HEK293 (cell line): ENCODE measurements around the gene PLAGL2.
"Not testable (repeated sequence)": the region's sequence is repeated elsewhere in the genome, so short reads cannot be mapped to it uniquely, and the experiment has no call there.

Source experiments
- CTCF ChIA-PET: fragments of 350-600 bp; formaldehyde crosslinking; extraction: SDS; loops from one replicate; lab custom pipeline; 2021; ENCODE audit warnings: antibody characterized with exemption; lab: Yijun Ruan, JAX
- POLR2A ChIA-PET: fragments of 300-600 bp; formaldehyde crosslinking; extraction: SDS; loops from one replicate; lab custom pipeline; 2020; ENCODE audit warnings: antibody characterized with exemption, inconsistent platforms; lab: Yijun Ruan, JAX
- H3K27ac ChIP-seq: fragments of 200-500 bp; sonication (Bioruptor generic); 2 replicates; pipeline ENCODE4 v1.5.1; 2014; ENCODE audit warnings: low read depth, low read length, control low read depth, inconsistent platforms; ENCODE audit errors: extremely low read depth
- H3K36me3 ChIP-seq, 2 experiments: fragments of 200-500 bp in 1 of 2; sonication (Bioruptor generic) in 1 of 2; 1 replicate in 1 of 2; 2 replicates in 1 of 2; pipeline ENCODE4 v1.5.1; 2014 to 2017; ENCODE audit warnings: inconsistent platforms in 2 of 2, low read length in 2 of 2; ENCODE audit not compliant: control insufficient read depth in 2 of 2, insufficient read depth in 1 of 2
- H3K4me1 ChIP-seq: fragments of 200-500 bp; sonication (Bioruptor generic); 2 replicates; pipeline ENCODE4 v1.5.1; 2014; ENCODE audit warnings: mild to moderate bottlenecking, low read length, inconsistent platforms; ENCODE audit not compliant: control insufficient read depth, insufficient read depth
- H3K4me3 ChIP-seq: 2 replicates; pipeline ENCODE4 v1.5.1; 2011; ENCODE audit warnings: low read depth, mild to moderate bottlenecking, control low read depth, low read length, moderate library complexity
- H3K9me3 ChIP-seq: fragments of 200-500 bp; sonication (Bioruptor generic); 2 replicates; pipeline ENCODE4 v1.5.1; 2014; ENCODE audit warnings: low read depth, low read length, inconsistent platforms; ENCODE audit not compliant: control insufficient read depth, insufficient read depth
- GLIS1 ChIP-seq: fragments of 450-650 bp; formaldehyde crosslinking; IDR thresholded peaks from 2 replicates; pipeline ENCODE4 v1.5.1; 2016; ENCODE audit warnings: missing biosample characterization, missing genetic modification characterization
- HOXD13 ChIP-seq: sonication (generic); formaldehyde crosslinking; IDR thresholded peaks from 2 replicates; pipeline ENCODE4 v1.8.0; 2022; ENCODE audit warnings: missing genetic modification reagents, borderline replicate concordance
- IKZF3 ChIP-seq: fragments of 450-650 bp; IDR thresholded peaks from 2 replicates; pipeline ENCODE4 v1.5.0; 2018; ENCODE audit warnings: missing biosample characterization, mild to moderate bottlenecking, missing genetic modification characterization, moderate library complexity
- INSM2 ChIP-seq: fragments of 450-650 bp; formaldehyde crosslinking; IDR thresholded peaks from 2 replicates; pipeline ENCODE4 v1.5.1; 2016; ENCODE audit warnings: missing biosample characterization, missing genetic modification characterization
- KLF1 ChIP-seq: fragments of 450-650 bp; formaldehyde crosslinking; IDR thresholded peaks from 2 replicates; pipeline ENCODE4 v1.5.1; 2016; ENCODE audit warnings: missing biosample characterization, missing genetic modification characterization
- KLF16 ChIP-seq: fragments of 450-650 bp; formaldehyde crosslinking; IDR thresholded peaks from 2 replicates; pipeline ENCODE4 v1.5.1; 2017; ENCODE audit warnings: missing biosample characterization, missing genetic modification characterization
- MZF1 ChIP-seq: fragments of 450-650 bp; formaldehyde crosslinking; IDR thresholded peaks from 2 replicates; pipeline ENCODE4 v1.5.1; 2017; ENCODE audit warnings: missing biosample characterization, missing genetic modification characterization, borderline replicate concordance
- PATZ1 ChIP-seq: fragments of 450-650 bp; formaldehyde crosslinking; IDR thresholded peaks from 2 replicates; pipeline ENCODE4 v1.5.1; 2016; ENCODE audit warnings: missing biosample characterization, missing genetic modification characterization
- RBAK ChIP-seq: fragments of 450-650 bp; formaldehyde crosslinking; IDR thresholded peaks from 2 replicates; pipeline ENCODE4 v1.5.1; 2016; ENCODE audit warnings: missing biosample characterization, missing genetic modification characterization
- SCRT1 ChIP-seq: fragments of 450-650 bp; formaldehyde crosslinking; IDR thresholded peaks from 2 replicates; pipeline ENCODE4 v1.5.1; 2016; ENCODE audit warnings: missing biosample characterization, missing genetic modification characterization, borderline replicate concordance
- YY1 ChIP-seq: fragments of 450-650 bp; formaldehyde crosslinking; IDR thresholded peaks from 2 replicates; pipeline ENCODE4 v1.5.1; 2018; ENCODE audit warnings: missing biosample characterization, missing genetic modification characterization
- YY2 ChIP-seq: fragments of 450-650 bp; formaldehyde crosslinking; IDR thresholded peaks from 2 replicates; pipeline ENCODE4 v1.5.1; 2016; ENCODE audit warnings: missing biosample characterization, missing genetic modification characterization
- ZBTB44 ChIP-seq: fragments of 450-650 bp; IDR thresholded peaks from 2 replicates; pipeline ENCODE4 v1.5.1; 2018; ENCODE audit warnings: missing biosample characterization, mild to moderate bottlenecking, missing genetic modification characterization
- ZFHX2 ChIP-seq: fragments of 450-650 bp; formaldehyde crosslinking; conservative IDR thresholded peaks from 2 replicates; pipeline ENCODE4 v1.5.1; 2016; ENCODE audit warnings: missing biosample characterization, missing genetic modification characterization
- ZFP37 ChIP-seq: fragments of 450-650 bp; formaldehyde crosslinking; IDR thresholded peaks from 2 replicates; pipeline ENCODE4 v1.5.1; 2016; ENCODE audit warnings: missing biosample characterization, missing genetic modification characterization
- ZIC2 ChIP-seq: fragments of 450-650 bp; formaldehyde crosslinking; IDR thresholded peaks from 2 replicates; pipeline ENCODE4 v1.5.1; 2016; ENCODE audit warnings: missing biosample characterization, missing genetic modification characterization
- ZNF114 ChIP-seq: fragments of 450-650 bp; formaldehyde crosslinking; IDR thresholded peaks from 2 replicates; pipeline ENCODE4 v1.5.0; 2017; ENCODE audit warnings: missing biosample characterization, missing genetic modification characterization
- ZNF133 ChIP-seq: fragments of 450-650 bp; formaldehyde crosslinking; IDR thresholded peaks from 2 replicates; pipeline ENCODE4 v1.5.1; 2016; ENCODE audit warnings: missing biosample characterization, missing genetic modification characterization
- ZNF175 ChIP-seq: fragments of 450-650 bp; formaldehyde crosslinking; IDR thresholded peaks from 2 replicates; pipeline ENCODE4 v1.5.1; 2016; ENCODE audit warnings: missing biosample characterization, missing genetic modification characterization
- ZNF214 ChIP-seq: fragments of 450-650 bp; formaldehyde crosslinking; IDR thresholded peaks from 2 replicates; pipeline ENCODE4 v1.5.1; 2017; ENCODE audit warnings: missing biosample characterization, mild to moderate bottlenecking, missing genetic modification characterization, borderline replicate concordance
- ZNF248 ChIP-seq: fragments of 450-650 bp; formaldehyde crosslinking; IDR thresholded peaks from 2 replicates; pipeline ENCODE4 v1.5.1; 2017; ENCODE audit warnings: missing biosample characterization, missing genetic modification characterization
- ZNF391 ChIP-seq: fragments of 450-650 bp; formaldehyde crosslinking; IDR thresholded peaks from 2 replicates; pipeline ENCODE4 v1.5.1; 2016; ENCODE audit warnings: low read depth, missing biosample characterization, missing genetic modification characterization, borderline replicate concordance
- ZNF544 ChIP-seq: fragments of 450-650 bp; formaldehyde crosslinking; IDR thresholded peaks from 2 replicates; pipeline ENCODE4 v1.5.0; 2017; ENCODE audit warnings: missing biosample characterization, missing genetic modification characterization
- ZNF558 ChIP-seq: fragments of 450-650 bp; formaldehyde crosslinking; IDR thresholded peaks from 2 replicates; pipeline ENCODE4 v1.5.1; 2016; ENCODE audit warnings: missing biosample characterization, missing genetic modification characterization
- ZNF560 ChIP-seq: fragments of 450-650 bp; formaldehyde crosslinking; IDR thresholded peaks from 2 replicates; pipeline ENCODE4 v1.5.1; 2017; ENCODE audit warnings: missing biosample characterization, missing genetic modification characterization, borderline replicate concordance
- ZNF561 ChIP-seq: fragments of 450-650 bp; IDR thresholded peaks from 2 replicates; pipeline ENCODE4 v1.5.1; 2018; ENCODE audit warnings: missing biosample characterization, missing genetic modification characterization, borderline replicate concordance
- ZNF629 ChIP-seq: fragments of 450-650 bp; formaldehyde crosslinking; IDR thresholded peaks from 2 replicates; pipeline ENCODE4 v1.5.1; 2017; ENCODE audit warnings: missing biosample characterization, missing genetic modification characterization
- ZNF658 ChIP-seq: fragments of 450-650 bp; formaldehyde crosslinking; IDR thresholded peaks from 2 replicates; pipeline ENCODE4; 2016; ENCODE audit warnings: missing biosample characterization, missing genetic modification characterization
- ZNF660 ChIP-seq: fragments of 450-650 bp; IDR thresholded peaks from 2 replicates; pipeline ENCODE4 v1.5.1; 2018; ENCODE audit warnings: missing biosample characterization, mild to moderate bottlenecking, missing genetic modification characterization

The PLAGL2 gene

GRCh38 chr20:32179515-32179914, 28.0 kb downstream of the PLAGL2 start:
- Histone ChIP-seq H3K4me1 (no peaks in the 10 kb centered on the region), H3K4me3 (no peak overlapping the region), H3K27ac (no peak overlapping the region), H3K9me3 (no peaks in the 10 kb centered on the region), H3K36me3 (no peaks in the 10 kb centered on the region)
- CTCF ChIA-PET, result no interaction called here
- TF ChIP-seq PATZ1 (tag by site-specific recombination) (no peak), ZNF561 (tag by site-specific recombination) (no peak), MZF1 (no peak), ZFHX2 (no peak), HOXD13 (CRISPR knock-in tag) (no peak), ZNF558 (no peak), RBAK (tag by site-specific recombination) (no peak), ZNF660 (tag by site-specific recombination) (no peak), ZNF544 (tag by site-specific recombination) (no peak)
- POLR2A ChIA-PET, result no interaction called here

GRCh38 chr20:32177696-32178095, 29.8 kb downstream of the PLAGL2 start:
- H3K4me1 ChIP-seq, H3K27ac ChIP-seq, POLR2A ChIA-PET, H3K9me3 ChIP-seq, CTCF ChIA-PET, H3K36me3 ChIP-seq, H3K4me3 ChIP-seq: not testable (repeated sequence)

GRCh38 chr20:32168184-32168910, 39.2 kb downstream of the PLAGL2 start:
- Histone ChIP-seq H3K36me3 (peaks cover 5 to 34% of the 10 kb centered on the region in 2 experiments; a peak in 2 of 3 replicates), H3K4me1 (peaks cover 6% of the 10 kb centered on the region), H3K27ac (no peak overlapping the region), H3K9me3 (no peaks in the 10 kb centered on the region), H3K4me3 (no peak overlapping the region)
- CTCF ChIA-PET, result no interaction called here
- POLR2A ChIA-PET, result no interaction called here
- TF ChIP-seq SCRT1 (tag by site-specific recombination), result no peak
- no peak for TF ChIP-seq ZNF658 (tag by site-specific recombination)
- no peak for TF ChIP-seq ZNF560 (tag by site-specific recombination)
- TF ChIP-seq ZNF248 (tag by site-specific recombination), result no peak
- TF ChIP-seq ZNF133 (tag by site-specific recombination), result no peak
- no peak for TF ChIP-seq IKZF3 (tag by site-specific recombination)
- no peak for TF ChIP-seq INSM2 (tag by site-specific recombination)
- TF ChIP-seq ZNF629 (tag by site-specific recombination), result peak; percentile 20; the same call in 1 of the 2 replicates
- no peak for TF ChIP-seq KLF1 (tag by site-specific recombination)
- TF ChIP-seq ZNF175, result no peak
- no peak for TF ChIP-seq ZNF544 (tag by site-specific recombination)
- no peak for TF ChIP-seq ZIC2 (tag by site-specific recombination)
- TF ChIP-seq ZFP37 (tag by site-specific recombination), result no peak
- TF ChIP-seq ZBTB44 (tag by site-specific recombination), result no peak
- TF ChIP-seq ZNF214, result no peak
- peak; percentile 43; the same call in 1 of the 2 replicates for TF ChIP-seq GLIS1
- TF ChIP-seq ZNF114 (tag by site-specific recombination), result no peak
- TF ChIP-seq YY2 (tag by site-specific recombination), result no peak
- no peak for TF ChIP-seq YY1 (tag by site-specific recombination)
- TF ChIP-seq ZNF391 (tag by site-specific recombination), result no peak
- no peak for TF ChIP-seq KLF16 (tag by site-specific recombination)
